NCI-H446 treated with DMSO at 0.1 percent for 48 hours (cell line): ENCODE data around the gene DLGAP4.
"Not testable (repeated sequence)": the region's sequence is repeated elsewhere in the genome, so short reads cannot be mapped to it uniquely, and the experiment has no call there.

ENCODE experiments used
- DNase-seq: peaks from one replicate; lab custom pipeline; 2025; lab: John Stamatoyannopoulos, UW

Gene DLGAP4

DNA sequence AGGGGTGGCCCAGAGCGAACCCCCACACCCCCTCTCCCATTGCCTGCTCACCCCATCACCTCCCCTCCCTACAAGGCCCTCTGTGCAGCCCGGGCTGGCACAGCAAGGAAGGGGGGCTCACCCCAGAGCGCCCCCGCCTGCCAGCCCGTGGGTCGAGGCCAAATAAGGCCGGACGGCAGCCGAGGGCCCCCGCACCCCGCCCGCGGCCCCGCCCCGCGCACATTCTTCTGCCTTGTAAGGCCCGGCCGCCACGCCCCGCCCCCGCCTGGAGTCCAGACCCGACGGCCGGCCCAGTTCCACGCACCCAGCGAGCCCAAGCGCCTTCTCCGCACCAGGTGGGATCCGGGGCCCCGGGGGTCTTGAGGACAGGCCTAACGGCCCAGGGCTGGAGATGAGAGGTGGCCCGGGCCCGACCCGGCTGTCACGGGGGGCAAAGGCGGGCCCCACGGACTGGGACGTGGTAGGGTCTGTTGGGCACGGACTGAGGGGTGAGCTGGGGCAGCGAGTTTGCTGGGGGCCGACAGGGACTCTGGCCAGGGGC, 235.2 kb downstream of the DLGAP4 start, which contains the start of gene MYL9:
MYL9 (plus strand) TSS at position 293 of the 541 bp plus-strand sequence. CDS start 3,366 bp downstream, outside the sequence.
- DNase-seq = no peak

GRCh38 chr20:36541768-36542488, 235.8 kb downstream of the DLGAP4 start:
- no peak for DNase-seq

DNA sequence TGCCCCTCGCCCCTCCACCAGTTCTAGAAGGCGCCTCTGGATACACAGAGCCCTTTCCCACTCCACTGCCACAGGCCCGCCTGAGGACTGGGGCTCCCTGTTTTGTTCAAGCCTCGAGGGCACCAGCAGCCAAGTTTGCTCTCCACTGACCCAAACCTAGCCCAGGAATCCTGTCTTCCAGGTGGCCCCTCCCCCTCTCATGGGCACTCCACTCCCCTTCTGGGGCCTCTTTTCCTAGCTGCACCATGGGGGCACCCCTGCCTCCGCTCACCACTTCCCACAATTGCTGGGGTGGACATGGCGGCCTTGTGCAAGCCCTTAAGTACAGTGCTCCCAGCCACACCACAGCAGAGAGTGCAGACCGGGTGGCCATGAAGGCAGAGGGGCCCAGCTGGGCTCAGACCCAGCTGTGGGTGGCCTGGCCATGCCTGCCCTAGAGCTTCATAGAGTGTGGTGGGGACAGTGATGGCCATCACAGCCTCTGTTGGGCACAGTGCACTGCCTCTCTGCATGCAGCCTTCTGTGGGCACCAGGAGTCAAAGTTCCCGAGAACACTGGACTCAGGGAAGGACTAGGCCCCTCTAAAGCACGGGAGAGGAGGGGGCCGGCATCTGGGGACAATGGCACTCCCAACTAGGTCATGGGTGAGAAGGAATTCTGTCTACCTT, 236.5 kb downstream of the DLGAP4 start:
- DNase-seq = no peak

DNA sequence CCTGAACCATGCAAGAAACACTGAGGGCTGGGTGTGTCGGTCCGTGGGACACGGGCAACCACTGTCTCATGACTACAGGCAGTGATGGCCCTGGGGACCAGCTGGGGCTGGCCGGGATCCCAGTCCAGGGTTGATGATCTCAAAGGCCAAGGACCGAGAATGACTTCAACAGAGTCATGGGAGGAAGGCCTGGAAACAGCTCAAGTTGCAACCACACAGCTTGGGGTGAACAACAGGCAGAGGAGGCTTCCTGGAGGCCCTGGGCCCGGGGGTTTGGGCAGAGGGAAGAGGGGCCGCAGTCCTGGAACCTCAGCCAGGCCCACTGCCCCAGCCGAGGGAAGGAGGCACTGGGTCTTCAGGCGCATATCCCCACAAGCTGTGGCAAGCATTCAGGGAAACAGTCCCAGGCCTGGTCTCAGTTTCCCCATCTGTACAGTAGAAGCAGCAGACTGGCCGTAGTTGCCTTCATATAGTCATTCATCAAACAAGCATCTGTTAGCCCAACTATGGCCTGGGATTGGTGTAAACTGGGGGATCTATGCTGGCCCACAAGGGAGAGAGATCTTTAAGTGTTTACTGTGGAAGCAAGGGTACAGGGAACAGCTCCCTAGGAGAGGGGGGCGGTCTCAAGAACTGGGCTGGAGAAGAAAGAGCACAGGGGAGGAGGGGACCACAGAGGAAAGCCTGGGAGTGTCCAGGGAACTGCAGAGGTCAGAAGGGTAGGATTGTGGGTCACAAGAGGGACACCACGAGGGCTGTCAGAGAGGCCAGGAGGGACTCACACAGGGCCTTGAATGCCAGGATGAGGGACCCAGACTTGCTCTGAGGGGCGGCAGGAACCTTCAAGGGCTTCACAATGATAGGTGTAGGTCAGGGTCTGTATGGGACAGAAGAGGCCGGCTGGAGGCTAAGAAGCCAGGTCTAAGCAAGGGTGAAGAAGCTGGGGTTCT, 237.3 kb downstream of the DLGAP4 start:
- no peak for DNase-seq

DNA sequence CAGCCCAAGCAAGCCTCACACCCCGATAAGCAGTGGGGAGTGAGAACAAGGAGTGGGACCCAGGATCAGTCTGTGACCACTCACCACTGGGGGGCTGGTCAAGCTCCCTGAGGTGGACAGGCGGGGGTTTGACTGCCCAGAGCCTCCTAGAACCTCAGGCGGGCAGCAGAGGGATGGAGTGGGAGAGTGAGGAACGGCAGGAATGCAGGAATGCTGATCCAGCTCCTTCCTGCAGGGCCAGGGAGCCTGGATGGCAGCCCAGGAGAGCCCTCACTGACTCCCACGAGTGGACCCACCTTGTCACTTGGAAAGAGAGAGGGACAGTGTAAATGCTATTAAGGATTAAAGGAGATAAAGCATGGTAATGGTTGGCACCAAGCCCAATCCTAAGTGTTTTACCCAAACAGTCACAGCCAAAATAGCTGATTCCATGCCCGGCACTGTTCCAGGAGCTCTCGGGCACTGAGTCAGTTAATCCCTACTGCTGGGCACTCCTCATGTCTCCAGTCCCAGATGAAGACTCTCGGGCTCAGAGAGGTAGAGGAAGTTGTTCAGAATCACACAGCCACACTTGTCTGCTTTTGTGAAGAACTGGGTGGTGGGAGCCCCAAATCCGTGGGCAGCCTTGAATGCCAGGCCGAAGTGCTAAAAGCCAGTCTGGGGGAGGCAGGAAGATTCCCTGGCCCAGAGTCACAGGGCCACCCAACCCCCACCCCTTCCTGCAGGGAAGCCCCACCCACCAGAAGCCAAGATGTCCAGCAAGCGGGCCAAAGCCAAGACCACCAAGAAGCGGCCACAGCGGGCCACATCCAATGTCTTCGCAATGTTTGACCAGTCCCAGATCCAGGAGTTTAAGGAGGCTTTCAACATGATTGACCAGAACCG, 238.2 kb downstream of the DLGAP4 start:
- no peak for DNase-seq

DNA sequence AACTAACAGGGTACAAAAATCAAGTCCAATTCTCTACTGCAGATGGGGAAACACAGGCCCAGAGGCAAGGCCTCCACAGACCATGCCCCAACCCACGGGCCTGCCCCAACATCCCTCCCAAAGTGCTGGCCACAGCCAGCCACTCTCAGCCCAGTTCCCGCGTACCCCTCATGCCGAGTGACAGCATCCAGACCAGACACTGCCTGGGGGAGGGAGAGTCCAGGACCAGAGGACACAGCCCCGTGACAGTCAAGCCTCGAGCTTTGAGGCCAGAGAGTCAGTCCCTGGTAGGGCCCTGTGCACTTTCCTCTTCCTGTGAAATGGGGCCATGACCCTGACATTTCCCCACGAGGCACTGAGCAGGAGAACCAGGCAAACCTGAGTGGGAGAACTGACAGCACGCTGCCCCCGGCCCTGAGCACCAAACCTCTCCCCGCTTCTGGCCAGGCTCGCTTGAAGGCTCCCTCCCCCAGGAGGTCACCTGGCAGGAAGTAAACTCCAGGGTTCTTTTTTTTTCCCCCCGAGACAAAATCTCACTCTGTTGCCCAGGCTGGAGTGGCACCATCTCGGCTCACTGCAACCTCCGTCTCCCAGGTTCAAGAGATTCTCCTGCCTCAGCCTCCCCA, 240.1 kb downstream of the DLGAP4 start:
- no peak for DNase-seq

DNA sequence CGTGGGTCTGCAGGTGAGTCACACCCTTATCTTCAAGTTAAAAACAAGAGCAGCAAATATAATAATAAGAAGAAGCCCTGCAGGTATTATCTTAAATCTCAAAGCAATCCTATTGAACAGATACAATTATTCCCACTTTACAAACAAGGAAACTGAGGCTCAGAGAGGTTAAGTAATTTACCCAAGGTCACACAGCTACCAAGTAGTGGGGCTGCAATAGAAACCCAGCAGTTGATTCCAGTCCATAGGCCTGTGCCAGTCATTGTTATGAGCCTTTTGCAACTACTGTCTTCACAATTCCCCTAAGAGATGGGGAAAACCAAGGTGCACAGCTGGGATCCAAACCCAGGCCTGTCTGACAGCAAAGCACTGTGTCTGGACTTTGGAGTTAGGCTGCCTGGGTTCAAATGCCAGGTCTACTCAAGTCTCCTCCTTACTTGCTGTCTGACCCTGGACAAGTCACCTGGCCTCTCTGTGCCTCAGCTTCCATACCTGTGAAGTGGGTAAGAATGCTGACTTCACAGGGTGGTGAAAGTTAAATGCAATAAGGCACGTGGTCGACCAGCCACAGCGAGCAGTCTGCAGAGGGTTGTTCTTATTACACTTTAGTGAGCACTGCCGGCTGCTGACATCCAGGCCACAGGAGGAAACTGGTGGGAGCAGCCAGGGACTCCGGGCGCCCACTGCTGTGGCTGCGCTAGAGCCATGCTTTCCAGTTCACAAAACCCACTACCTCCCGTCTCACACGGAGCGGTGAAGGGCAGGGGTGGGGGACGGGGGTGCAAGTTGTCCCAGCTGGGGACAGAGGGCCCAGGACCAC, 241.3 kb downstream of the DLGAP4 start:
- DNase-seq = no peak

DNA sequence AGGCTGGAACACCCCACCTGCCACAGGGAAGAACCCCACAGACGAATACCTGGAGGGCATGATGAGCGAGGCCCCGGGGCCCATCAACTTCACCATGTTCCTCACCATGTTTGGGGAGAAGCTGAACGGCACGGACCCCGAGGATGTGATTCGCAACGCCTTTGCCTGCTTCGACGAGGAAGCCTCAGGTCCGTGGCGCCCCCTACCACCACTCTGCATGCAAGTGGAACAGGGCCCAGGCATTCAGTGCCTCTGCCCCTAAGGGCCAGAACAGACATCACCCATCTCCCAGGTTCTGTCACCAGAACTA, 241.8 kb downstream of the DLGAP4 start:
- no peak for DNase-seq

- no peak for DNase-seq
Measured at GRCh38 chr20:36548704-36549627, 242.8 kb downstream of the DLGAP4 start.

GRCh38 chr20:36549628-36549941, 243.4 kb downstream of the DLGAP4 start:
- DNase-seq = no peak

DNA sequence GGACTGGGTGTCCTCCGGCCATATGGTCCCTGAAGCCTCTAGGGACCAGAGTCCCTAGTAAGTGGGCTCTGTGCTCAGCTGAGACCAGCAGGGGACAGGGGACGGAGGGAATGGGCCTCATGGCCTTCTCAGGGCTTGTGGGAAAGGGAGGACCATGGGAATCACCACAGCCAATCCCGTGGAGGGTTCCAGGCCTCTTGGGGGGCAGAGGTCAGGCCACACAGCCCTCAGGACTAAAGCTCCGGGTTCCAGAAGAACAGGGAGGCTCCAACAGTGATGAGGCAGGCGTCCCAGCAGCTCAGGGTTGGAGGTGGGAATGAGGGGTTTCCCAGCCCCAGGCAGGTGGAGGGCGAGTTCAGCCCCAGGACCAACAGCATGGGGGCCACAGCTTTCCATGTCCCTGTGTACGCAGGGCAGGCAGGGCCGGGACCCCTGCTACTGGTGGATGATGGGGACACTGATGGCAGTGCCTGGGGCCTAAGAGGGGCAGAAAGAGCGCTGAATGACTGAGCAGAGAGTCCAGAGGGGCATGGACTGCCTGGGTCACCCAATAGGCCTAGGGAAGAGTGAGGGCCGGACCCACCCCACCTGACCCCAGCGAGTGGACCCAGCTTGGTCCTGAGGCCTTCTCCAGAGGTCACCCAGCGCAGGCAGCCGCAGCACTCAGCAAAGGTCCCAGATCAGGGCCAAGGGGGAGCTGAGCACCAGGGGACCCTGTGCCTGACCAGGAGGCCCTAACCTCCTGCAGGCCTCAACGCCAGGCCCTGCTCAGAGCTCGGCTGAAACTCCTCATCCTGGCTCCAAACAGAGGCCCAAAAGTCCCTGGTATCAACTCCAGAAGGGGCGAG, 244.0 kb downstream of the DLGAP4 start:
- DNase-seq = no peak

DNA sequence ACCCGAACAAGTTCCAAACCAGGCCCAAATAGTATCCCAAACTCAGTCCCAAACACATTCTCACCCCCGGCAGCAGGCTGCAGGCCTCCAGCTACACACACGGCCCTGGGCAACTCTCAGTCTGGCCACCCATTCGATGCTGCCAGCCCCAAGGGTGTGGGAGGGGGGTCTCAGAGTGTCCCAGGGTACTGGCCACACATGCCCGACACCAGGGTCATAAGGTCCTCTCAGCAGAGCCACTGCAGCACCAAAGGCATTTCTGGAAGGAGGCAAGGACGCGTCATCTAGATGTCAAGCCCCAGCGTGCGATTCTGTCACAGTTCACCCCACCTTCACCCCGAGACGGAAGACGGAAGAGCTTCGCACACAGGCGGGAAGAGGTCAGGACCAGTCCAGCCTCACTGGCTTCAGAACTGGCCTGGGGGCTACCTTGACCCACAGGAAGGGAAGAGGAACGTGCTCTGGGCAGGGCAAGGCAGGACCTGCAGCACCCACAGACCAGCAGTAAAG, 244.7 kb downstream of the DLGAP4 start:
- DNase-seq = no peak

GRCh38 chr20:36555248-36555647, 249.1 kb downstream of the DLGAP4 start:
- DNase-seq = no peak

- no peak for DNase-seq
Measured at GRCh38 chr20:36562724-36563123, 256.6 kb downstream of the DLGAP4 start.

GRCh38 chr20:36563374-36563773, 257.2 kb downstream of the DLGAP4 start:
- DNase-seq = no peak

DNA sequence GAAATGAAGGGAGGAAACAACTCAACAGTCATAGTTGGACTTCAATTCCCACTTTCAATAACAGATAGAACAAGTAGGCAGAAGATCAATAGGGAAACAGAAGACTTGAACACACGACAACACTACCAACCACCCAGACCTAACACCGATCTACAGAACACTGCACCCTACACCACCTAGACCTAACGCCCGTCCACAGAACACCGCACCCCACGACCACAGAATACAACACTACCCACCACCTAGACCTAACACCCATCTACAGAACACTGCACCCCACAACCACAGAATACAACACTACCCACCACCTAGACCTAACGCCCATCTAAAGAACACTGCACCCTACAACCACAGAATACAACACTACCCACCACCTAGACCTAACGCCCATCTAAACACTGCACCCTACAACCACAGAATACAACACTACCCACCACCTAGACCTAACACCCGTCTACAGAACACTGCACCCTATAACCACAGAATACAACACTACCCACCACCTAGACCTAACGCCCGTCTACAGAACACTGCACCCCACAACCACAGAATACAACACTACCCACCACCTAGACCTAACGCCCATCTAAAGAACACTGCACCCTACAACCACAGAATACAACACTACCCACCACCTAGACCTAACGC, 258.1 kb downstream of the DLGAP4 start:
- DNase-seq = not testable (repeated sequence)

GRCh38 chr20:36564726-36565121, 258.6 kb downstream of the DLGAP4 start:
- not testable (repeated sequence) for DNase-seq
